ENCODE results near the gene CHST11.
"Not testable (repeated sequence)": the region's sequence is repeated elsewhere in the genome, so short reads cannot be mapped to it uniquely, and the experiment has no call there.

The CHST11 gene

DNA sequence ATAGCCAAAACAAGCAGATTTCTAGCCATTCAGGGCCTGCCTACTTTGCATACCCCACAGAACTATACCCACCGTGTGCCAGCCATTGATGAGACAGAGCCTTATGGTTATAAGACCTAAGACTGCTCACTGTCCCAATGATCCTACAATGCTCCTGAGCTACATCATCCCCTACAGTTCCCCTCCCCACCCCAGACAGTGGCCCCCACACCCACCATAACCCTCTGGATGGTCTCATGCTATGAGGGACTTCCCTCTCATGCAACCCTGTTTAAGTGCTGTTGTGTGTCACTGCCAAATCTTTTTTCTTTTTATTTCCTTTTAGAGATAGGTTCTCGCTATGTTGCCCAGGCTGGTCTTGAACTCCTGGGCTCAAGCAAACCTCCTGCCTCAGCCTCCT lies 75.9 kb downstream of the CHST11 start:
- DNase-seq: no peak

- DNase-seq: no peak
These were observed 76.4 kb downstream of the CHST11 start for GRCh38 chr12:104533134-104533533.

- no peak for DNase-seq
These were observed 77.6 kb downstream of the CHST11 start for GRCh38 chr12:104534162-104534856.

DNA sequence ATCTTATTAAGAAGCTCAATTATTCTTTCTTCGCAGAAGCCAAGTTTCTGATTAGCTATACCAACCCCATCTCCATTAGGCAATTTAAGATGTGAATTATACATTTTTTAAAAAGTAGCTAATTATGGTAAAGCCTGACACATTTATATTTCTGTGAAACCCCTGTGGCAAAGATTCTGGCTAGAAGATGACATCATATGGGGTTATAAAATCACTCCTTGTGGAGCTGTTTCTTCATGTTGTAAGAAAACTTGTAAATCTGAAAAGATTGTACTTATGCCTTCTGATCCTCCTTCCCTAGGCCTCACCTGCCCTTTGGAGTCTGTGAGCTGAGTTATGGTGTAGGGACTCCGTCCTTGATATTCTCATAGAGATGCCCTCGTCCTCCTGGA lies 78.1 kb downstream of the CHST11 start:
- no peak for DNase-seq

DNA sequence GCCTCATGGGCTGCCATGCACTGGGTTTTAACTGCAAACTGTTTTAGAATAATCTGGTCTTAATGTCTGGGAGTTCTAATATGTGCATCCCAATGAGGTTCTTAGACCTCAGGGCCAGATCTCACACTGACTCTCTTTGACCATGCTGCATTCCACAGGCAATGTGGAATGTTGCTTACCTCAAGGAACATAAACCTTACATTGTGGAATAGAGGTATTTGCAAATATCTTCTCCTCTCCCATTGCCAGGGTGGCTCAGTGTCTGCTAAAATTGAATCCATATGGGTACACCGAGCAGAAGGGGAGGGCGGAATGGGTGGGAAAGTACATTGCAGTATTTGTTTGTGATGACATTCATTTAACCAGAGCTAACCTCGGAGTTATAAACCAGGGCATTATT lies 78.6 kb downstream of the CHST11 start:
- no peak for DNase-seq

DNA sequence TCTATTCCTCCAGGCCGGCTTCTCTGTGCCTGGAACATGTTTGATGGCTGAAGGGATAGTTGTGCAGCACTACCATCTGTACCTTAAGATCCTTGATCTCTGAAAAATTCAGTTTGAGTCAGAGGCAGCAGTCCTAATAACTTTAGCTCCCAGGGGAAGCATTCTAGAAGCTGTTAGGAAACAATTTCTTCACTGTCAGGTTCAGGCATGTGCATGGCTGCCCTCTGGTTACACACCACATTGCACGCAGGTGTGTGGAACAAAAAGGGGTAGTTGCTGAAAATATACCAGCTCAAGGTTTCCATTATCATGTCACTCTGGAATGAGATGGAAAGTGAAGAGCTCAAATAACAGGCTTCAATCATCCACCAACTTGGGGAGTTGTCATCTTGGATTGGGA lies 80.1 kb downstream of the CHST11 start:
- DNase-seq: no peak

DNA sequence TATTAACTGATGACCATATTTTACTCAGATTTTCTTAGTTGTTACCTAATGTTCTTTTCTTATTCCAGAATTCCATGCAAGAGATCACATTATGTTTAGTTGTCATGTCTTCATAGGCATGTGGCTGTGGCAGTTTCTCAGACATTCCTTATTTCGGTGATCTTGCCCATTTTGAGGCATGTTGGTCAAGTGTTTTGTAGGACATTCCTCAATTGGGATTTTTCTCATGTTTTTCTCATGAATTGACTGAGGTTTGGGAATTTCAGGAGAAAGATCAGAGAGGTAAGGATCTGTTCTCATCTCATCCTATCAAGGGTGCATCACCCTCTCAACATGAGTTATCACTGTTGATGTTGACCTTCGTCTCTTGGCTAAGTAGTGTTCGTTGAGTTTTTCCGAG lies 81.3 kb downstream of the CHST11 start:
- DNase-seq: no peak

GRCh38 chr12:104538891-104539462 lies 82.2 kb downstream of the CHST11 start:
- DNase-seq: no peak

- DNase-seq: no peak
These were observed 88.1 kb downstream of the CHST11 start for GRCh38 chr12:104544836-104545235.

DNA sequence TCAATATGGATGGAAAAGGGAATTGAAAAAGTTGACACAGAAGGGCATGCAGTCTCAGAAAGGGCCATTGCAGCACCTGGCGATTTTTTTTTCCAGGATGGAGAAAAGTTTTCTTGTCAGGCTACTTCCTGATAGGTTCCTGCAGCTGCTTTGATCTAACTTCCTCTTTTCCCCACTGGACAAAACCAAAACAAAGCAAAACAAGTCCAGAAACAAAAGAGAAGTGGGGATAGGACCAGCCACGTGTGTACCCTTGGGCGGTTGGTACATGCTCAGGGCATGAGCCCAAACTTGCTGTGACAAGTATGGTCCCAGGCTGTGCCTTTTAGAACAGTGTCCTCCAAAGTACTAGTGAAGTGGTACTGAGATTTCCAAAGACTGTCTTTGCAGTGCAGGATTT lies 89.8 kb downstream of the CHST11 start:
- DNase-seq: no peak

- no peak for DNase-seq
These were observed 90.5 kb downstream of the CHST11 start for GRCh38 chr12:104547235-104547634.

GRCh38 chr12:104549815-104550480 lies 93.2 kb downstream of the CHST11 start:
- DNase-seq: no peak

DNA sequence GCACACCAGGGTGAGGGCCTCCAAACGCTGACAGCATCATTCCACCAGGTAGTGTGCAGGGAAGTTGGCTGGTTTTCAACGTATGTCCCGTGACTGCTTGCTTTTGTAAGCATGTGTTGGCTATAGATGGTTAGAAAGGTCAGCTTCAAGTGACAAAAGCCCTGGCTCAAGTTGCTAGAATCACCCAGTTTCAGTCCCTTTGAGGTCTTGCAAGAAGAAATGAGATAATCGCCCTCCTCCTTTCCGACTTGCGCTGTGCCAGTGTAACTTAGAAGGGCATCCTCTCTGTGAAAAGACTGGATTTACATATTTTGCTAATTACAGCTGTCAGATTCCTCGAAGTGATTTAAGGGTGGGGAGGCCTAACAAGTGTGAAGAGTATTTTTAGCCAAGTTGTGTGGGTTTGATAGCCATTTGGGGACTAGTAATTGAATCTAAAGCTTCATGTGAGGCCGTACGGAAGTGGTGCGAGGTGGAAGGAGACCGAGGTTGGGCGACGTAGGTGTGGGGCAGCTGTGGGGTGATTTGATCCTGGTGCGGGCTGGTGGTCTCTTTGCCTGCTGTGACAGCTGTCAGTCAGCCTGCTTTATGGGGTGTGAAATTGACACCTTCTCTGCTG lies 94.7 kb downstream of the CHST11 start:
- DNase-seq: no peak

GRCh38 chr12:104553421-104553820 lies 96.7 kb downstream of the CHST11 start:
- no peak for DNase-seq

- no peak for DNase-seq
These were observed 98.9 kb downstream of the CHST11 start for GRCh38 chr12:104555648-104556047.

DNA sequence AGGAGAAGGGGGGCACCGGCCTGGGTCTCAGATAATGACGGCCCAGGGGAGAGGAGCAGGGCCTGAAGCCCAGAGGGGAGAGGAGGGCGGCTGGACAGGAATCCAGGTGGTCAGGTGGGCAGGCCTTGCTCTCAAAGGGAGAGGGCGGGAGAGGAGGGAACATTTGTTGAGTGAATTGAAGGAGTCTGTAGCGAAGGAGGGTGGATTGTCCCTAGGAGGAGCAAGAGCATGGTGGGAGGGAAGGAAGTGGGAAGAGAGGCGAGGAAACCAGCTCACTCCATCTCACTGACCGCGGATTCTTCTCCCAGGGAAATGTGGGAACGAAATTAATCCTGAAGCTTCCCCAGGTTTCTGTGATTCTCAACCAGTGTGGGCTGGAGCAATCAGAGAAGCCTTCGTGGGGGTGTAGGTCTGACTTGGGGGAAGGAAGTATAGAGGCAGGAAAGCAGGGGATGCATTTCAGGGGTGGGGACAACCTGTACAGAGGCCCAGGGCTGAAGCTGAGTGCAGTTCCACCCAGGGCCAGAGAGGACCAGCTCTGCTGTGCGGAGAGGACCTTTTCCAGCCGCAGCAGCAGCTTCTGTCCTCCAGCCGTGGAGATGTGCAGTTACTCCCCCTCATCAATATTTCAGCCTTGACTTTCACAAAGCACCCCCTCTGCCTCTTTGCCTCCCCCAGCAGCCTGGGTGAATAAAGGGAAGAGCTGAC lies 100.9 kb downstream of the CHST11 start:
- DNase-seq: no peak

GRCh38 chr12:104560881-104561280 lies 104.1 kb downstream of the CHST11 start:
- no peak for DNase-seq

DNA sequence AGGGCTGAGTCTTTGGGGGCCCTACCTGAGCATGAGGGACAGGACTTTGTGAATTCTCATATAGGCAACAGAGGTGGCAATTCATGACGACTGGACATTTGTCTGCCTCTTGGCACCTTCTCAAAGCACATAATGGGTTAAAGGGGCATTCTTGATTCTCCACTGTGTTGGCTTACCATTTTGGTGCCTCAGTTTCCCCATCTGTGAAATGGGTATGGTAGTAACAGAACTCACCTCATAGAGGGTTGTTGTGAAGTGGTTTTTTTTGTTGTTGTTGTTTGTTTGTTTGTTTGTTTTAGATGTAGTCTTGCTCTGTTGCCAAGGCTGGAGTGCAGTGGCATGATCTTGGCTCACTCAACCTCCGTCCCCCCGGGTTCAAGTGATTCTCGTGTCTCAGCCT lies 106.0 kb downstream of the CHST11 start:
- DNase-seq: no peak

GRCh38 chr12:104564662-104565061 lies 107.9 kb downstream of the CHST11 start:
- DNase-seq: not testable (repeated sequence)

DNA sequence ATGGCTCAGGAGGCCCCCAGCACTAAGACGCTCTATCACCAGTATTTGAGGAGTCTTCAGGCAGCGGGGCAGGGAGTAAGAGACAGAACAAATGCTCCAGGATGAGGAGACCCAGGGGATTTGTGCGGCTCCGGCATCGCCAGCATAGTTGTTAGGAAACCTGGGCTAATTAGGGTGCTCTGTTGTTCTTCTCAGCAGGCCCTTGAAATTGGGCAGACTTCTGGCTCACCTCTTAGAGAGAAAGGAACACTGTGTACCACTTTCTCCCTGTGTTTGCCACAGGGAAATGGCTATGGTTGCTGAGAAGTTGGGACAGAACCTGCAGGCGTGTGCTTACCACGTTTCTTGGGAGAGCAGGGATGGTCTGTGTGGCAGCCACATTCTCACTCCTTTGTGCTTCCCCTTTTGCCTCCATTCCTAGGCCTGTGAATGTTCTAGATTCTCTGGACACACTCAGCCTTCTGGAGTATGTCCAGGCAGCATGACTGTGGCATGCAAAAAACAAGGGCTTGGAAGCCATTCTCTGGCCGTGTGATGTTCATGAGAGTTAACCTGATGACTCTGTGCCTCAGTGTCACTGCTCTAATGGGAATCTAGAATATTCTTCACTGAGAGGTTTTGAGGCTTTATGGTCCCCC lies 109.0 kb downstream of the CHST11 start:
- DNase-seq: no peak

- no peak for DNase-seq
These were observed 109.7 kb downstream of the CHST11 start for GRCh38 chr12:104566244-104566993.

Data from central memory CD4-positive, alpha-beta T cell (primary cell).